GM21529 (cell line): ENCODE measurements around the gene SELENOM.
A peak's percentile ranks its signal among the peaks of the same experiment; 100 is the strongest.

Source experiments
- ATAC-seq: cut with Tn5 transposase; IDR thresholded peaks from one replicate; pipeline ENCODE4 v1.9.1; 2021; ENCODE audit not compliant: unreplicated experiment

SELENOM gene, protein sequence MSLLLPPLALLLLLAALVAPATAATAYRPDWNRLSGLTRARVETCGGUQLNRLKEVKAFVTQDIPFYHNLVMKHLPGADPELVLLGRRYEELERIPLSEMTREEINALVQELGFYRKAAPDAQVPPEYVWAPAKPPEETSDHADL

DNA sequence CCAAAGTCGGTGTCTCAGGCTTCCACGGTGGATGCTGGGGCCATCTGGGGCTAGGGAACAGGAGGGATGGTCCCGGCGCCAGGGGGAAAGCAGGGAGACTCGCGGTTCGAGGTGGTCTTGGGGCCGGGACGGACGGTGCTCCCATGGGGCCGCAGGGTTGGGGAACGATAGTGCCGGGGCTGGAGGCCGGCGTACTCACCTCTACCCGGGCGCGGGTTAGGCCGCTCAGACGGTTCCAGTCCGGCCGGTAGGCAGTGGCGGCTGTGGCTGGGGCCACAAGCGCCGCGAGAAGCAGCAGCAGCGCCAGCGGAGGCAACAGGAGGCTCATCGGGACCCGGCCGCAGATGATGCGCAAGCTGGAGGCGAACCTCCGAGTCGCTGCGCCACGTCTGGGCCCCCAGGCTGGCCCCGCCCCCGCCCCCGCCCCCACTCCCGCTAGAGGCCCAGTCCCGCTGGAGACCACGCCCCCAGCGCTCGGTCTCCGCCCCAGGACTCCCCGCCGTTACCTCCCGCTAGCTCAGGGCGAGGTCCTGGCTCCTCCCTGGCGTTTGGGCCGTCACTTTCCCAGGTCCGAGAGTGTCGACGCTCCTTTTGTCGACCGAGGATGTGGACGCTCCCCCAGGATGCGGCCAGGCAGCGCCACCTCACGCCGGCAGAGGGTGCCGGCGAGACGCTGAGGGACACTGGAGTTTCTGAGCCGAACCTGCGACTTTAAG is at the start of gene SELENOM:
Gene SELENOM, minus strand, starts transcription at position 391 of the 716 bp plus-strand sequence. Its CDS starts 63 bp downstream, at position 328.
- ATAC-seq: peak; percentile 92

DNA sequence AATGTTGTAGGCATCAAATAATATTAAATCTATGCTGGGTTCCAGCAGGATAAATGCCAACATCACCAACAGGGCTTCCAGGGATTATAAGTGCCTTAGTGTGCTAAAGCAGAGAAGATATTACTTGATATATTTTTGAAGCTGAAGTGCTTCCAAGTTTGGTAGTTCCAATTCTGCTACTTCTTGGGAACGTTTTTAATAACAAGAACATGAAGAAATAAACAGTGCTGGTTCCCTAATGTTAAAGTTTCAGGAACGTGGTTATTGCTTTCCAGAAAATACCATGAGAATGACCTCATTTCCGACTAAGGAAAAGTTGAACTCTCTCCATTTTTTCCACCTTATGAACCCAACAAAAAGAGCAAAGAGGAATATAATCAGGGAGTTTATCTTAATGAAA is 48.1 kb upstream of the SELENOM start:
- no peak for ATAC-seq

DNA sequence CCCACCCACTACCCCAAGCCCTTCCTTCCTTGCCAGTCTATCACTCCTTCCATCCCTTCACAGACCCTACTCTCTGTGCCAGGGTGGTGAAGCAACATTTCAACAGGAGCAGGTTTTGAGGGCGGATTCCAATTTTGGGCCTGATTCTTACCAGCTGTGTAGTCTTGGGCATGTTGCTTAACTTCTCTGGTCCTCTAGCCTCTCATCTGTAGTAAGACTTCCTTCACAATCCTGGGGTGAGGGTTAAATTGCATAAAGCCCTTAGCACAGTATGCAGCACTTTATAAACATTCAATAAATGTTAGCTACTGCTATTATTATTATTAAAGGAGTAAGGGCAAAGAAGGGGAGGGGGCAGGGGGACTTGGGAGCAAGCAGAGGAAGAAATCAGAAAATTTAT is 47.6 kb upstream of the SELENOM start:
- no peak for ATAC-seq

DNA sequence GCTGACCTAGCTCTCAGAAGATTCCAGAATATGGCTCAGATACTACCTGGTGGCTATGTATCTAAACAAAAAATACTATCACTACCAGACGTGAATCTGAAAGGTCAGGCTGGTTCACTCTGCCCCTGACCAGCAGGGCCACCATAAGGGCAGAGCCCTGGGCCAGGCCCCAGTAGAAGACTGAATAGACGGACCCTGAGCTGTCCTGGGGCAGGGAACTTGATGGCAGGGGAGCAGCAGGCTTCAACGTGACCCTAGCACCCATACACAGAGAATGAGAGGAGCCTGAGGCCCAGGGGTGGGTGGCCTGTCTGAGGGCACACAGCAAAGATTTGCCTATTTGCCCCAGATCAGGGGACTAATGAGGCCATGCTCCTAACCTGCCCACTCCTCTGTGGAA is 46.0 kb upstream of the SELENOM start:
- ATAC-seq: no peak

DNA sequence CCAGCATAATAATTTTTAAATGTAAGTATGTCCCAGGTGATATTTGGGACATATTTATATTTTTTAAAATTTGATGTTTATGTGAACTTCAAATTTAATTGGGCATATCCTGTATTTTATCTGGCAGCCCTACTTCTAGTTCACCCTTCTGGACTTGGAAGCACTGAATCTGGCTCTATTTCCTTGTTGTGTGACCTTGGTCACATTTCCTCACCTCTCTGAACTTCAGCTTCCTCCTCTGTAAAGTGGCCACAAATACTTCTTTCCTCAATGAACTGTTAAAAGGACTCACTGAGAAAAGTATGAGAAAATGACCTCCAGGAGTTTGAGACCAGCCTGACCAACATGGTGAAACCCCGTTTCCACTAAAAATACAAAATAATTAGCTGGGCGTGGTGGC is 44.5 kb upstream of the SELENOM start:
- ATAC-seq: no peak

DNA sequence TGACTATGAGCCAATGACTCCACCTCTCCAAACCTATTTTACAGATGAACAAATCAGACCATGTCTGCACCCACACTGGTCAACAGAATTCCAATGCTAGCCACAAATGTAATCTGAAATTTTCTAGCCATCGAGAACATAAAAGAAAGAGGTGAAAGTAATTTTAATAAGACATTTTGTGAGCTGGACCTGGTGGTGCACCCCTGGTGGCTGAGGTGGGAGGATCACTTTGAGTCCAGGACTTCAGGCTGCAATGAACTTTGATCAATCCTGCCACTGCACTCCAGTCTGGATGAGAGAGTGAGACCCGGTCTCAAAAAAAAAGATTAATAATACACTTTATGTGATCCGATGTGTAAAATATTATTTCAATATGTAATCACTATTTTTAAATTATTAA is 43.2 kb upstream of the SELENOM start:
- no peak for ATAC-seq

DNA sequence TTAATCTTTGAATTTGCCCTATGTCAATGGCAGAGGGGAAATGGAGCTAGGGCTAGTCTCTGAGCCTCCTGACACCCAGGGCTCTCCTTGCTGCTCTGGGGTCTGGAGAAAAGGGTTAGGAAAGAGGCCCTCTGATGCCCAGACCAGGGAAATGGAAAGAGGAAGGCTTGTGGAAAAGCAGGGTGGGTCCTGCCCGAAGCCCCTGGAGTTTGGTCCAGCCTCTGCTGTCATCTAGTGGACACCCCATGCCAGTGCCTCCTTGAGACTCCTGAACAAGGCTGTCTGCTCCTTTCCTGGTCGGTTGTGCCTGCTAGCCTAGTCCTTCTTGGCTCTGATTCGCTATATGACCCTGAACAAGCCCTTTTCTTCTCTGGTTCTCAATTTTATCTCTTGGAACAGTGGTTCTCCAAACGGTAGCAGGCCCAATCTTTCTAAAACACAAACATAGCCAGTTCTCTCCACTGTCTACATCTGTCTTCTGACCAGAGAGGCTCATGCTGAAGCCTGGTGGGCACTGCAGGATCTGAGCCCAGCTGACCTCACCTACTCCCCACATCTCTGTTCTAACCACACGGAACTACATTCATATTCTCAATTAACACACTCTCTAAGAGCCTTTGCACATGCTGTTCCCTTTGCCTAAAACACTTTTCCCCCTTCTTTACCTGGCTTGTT is 41.7 kb upstream of the SELENOM start:
- no peak for ATAC-seq

DNA sequence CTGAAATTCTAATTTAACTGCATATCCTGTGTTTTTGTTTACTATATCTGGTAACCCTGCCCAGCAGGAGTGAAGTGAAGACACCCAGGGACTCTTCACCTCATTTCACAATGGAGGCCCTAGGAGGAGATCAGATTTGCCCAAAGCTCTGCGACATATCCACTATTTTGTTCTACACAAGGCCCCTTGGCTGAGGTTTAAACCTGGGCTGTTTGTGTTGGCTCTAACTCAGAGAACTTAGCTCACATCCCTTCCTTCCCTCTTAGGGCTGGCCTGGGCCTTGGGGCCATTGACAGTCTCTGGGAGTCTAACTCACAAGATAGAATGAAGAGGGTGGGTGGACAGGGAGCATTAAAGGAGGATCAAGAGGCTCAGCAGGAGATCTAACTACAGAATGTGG is 41.1 kb upstream of the SELENOM start:
- ATAC-seq: no peak

DNA sequence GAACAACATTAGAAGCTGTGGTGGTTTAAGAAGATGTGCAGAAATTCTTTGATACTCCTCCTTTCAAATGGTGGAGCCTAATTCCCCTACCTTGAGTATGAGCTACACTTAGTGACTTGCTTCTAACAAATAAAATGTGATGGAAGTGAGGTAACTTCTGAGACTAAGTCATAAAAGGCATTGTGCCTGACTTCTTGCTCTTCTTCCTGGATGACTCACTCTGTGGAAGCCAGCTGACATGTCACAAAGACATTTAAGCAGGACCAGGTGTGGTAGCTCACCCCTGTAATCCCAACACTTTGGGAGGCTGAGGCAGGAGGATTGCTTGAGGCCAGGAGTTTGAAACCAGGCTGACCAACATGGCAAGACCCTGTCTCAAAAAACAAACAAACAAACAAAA is 36.9 kb upstream of the SELENOM start:
- ATAC-seq: no peak

DNA sequence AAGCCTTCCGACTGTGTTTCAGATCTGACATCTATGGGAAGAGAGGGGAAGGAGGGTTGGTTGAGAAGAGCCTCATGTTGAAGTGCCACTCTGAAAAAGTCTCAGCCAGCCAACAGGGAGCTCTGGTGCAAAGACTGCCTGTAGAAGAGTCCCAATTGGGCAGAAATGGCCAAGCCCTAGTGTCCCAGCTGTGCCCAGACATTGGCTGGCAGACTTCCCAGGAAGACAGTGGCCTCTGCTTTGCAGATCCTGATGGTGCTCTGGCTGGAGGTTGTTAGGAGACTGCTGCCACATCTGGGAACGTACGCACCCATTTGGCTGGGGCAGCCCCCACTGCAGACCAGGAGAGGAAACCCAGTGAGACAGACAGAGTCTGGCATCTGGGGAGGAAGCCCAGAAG is 36.2 kb upstream of the SELENOM start:
- ATAC-seq: no peak

DNA sequence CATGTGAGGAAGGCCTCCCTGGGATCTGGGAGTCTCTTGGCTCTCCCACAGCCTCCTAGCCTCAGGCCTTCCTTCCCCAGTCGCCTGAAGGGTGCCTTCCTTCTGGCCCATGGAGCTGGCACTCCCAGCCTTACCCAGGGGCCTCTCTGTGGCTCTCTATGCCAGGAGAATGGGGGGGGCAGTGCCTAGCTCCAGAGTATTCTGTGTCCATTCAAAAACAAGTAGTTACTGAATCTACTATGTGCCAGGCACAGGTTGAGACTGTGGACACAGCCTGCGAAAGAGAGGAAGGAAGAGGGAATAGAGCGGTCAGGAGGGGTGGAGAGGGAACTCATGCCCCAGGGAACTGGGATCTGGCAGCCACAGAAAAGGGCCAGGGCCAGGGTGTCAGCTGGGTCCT is 35.7 kb upstream of the SELENOM start:
- no peak for ATAC-seq

DNA sequence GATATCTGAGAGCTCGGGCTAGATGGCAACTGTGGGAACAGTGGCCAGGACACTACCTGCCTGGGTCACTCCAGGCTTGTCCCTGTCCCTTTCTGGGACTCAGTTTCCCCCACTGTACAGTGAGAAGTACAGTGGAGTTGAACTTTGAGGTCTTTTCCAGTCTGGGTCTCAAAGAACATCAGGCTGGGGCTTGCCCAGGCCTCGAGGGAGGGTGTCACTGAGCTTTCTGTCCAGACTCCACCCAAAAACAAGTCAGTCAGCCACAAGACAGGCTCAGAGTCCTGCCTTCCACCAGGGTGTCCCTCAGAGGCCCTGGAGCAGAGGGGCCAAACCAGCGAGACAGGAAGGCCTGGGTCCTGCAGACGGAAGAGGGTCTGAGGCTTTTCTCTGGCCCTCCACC is 34.9 kb upstream of the SELENOM start:
- ATAC-seq: no peak

DNA sequence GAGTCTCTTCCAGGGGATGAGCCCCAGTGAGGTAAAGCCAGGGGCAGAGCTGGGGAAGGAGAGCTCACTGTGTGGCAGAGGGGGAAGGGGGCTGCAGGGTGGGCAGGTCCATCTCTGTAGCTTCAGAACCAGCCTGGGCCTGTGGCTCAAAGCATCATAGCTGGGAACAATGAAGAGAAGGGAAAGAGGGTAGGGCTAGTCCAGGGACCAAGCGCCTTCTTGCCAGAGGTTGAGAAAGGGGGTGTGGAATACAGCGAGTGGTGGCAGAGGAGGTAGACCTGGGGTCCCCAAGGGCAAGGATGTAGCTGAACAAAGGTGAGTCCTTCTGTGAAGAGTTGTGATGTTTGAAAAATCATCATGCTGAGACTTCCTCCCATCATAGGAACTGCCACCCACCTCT is 34.2 kb upstream of the SELENOM start:
- ATAC-seq: no peak

DNA sequence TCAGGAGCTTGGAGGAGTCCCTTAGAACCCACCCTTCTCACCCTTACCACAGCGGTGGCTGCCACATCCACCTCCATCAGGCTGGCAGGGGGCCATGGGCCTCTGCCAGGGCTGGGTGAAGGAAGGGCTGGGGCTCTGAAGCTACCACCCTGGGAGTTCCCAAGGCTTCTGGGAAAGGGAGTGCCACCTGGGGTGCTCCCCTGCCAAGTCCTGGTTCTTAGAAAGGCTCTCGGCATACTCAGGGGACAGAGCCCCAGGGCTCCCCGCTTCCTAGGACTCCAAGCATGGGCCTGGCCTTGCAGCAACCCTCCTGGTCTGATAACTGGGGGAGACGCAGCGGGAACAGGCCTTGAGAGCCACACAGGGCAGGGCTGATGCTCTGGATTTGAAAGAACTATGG is 33.4 kb upstream of the SELENOM start:
- no peak for ATAC-seq

DNA sequence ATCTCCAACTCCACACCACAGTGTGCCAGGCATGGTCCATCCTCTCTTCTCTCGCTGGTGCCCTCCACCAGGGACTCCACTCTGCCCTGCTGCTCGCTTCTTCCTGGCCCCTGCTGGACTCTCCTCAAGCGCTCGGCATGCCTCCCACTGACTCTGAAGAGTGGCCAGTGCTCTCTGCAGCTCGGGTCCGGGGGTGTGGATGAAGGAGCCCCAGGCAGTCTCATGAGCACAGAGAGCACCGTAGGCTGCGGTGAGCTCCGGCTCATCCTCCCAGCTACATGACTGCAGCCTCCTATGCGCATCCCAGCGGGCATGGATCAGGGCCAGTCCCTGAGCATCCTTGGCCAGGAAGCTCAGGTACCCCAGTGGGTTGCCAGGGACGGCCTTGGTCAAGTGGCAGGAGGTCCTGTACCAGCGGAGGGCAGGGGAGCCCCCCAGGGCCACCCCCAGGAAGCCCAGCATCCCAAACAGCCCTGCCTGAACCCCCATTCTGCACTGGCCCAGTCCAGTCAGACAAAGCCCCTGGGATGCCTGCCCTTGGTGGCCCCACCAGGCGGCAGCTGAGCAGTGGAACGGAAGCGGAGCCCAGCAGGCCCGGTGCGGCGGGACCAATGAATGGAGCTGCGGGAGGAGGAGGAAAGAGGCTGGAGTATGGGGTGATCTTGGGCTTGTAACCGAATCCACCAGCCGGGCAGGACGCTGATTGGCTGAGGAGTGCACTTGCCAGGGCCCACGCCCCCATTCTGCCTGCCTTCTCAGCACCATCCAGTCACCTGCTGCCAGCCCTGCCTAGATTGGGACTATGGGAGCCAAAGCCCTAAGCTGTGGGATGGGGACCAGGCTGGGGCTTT is 32.7 kb upstream of the SELENOM start, which contains the start of gene PLA2G3:
Gene PLA2G3, minus strand, starts transcription at position 643 of the 851 bp plus-strand sequence. Its CDS starts 154 bp downstream, at position 489.
- ATAC-seq: no peak

DNA sequence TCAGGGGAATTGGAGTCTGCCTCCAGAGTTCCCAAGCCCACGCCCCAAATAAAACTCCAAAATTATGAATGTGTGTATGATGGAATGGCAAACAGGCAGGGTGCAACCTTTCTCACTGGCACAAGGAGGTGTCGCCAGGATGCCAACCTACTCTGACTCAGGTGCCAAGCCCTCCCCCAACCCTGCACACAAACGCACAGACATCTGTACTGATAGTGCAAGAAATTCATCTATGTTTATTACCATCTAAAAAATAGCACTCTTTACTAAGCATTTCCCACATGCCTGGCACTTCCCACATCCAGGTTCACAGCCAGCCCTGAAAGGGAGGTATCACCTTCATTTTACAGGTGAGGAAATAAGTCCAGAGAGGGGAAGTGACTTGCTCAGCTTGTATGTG is 31.7 kb upstream of the SELENOM start:
- ATAC-seq: no peak

DNA sequence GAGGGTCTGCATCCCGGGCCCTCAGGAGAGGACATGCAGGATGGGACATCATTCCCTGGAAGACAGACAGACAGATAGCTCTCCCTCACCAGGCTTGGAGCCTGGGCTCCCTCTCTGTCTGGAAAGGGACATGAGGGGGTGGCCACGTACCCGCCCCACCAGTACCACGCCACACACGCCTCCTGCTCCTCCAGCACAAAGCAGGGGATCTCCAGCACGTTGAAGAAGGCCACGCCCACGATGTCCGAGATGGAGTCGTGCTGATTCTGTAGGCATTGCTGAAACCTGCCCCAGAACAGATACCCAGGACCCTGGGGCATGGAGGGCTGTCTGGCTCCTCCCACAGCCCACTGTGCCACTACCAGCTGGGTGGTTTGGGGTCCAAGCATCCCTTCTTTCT is 30.8 kb upstream of the SELENOM start:
- ATAC-seq: no peak

DNA sequence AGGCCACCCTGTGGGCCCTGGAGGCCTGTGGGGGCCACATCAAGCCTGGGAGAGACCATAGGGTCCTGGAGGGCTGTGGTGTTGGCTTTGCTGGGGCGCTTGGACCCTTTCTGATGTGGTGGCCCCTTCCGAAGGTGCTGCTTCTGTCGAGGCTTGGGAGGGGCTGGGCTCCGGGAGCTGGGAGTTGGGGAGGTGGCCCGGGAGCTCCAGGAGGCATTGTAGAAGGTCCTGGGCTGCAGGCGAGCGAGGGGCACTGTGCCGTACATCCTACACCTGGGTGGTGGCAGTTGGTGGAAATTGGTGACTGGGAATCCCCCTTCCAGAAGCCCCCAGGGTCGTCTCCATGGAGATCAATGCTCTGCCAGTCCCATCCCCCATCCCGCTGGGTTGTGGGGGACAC is 30.4 kb upstream of the SELENOM start:
- ATAC-seq: no peak

DNA sequence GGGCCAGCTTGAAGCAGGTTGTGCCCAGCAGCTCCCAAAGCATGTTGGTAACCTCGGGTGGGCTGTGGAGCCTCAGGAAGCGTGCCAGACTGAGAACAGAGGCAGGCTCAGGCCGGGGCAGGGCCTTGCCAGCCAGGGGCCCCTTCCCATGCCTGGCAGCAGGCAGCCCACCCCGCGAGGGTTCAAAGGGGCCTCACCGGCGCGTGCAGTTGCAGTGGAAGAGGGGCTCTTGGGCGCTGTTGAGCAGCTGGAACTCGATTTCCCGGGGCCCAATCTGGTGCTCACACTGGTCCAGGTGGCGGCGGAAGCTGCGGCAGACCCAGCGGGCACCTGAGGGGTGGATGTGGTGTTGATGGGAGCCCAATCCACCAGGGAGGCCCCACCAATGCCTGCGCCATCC is 29.3 kb upstream of the SELENOM start:
- no peak for ATAC-seq

DNA sequence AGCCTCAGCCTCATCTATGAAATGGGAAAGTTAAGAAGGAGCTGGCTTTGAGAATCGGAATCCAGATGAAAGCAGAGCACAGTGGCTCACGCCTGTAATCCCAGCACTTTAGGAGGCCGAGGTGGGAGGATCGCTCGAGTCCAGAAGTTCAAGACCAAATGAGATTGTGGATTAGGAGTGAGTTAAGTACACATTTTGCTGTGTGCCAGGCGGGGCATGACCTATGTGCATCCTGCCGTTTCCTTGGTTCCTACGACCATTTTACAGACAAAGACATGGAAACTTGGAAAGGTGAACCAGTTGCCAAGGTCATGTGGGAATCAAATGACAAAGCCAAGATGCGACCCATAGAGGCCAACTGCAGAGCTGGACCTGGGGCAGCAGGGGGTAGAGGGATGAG is 28.8 kb upstream of the SELENOM start:
- no peak for ATAC-seq

DNA sequence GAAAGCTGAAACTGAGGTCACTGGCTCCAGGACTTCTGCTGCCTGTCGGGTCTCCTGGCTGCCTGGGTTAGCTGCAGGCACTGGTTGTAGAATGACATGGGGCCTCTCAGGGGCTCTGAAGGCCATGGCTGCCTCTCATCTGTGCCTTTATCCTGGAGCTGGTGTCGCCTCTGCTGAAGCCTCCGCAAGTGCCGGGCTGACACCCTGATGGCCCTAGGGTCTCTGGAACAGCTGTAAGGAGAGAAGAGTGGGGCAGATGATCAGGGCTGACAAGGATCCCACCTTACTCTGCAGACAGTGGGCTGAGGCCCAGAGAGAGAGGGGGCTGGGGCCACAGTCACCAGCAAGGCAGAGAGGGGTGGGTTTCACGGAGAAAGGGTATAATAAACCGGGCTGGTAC is 28.3 kb upstream of the SELENOM start:
- ATAC-seq: no peak
